GM23338 (cell line): ENCODE measurements around the gene RNF207. TPM values are rescaled to one million over a fixed set of nuclear protein-coding genes. Genes with fewer than 3 reads are reported as not detected.

Source experiments
- ATAC-seq: fragments of 200-7000 bp; cut with Tn5 transposase; 3 replicates; pipeline ENCODE4 v1.9.1; 2020
- DNase-seq: peaks from one replicate; pipeline ENCODE4 v3.0.0-alpha.2; 2015; ENCODE audit warnings: low spot score
- H2AFZ ChIP-seq: fragments of 200-600 bp; sonication (generic); 2 replicates; pipeline ENCODE4 v1.8.0; 2016; ENCODE audit warnings: antibody characterized with exemption, mild to moderate bottlenecking, moderate library complexity
- H3F3A ChIP-seq: fragments of 200-600 bp; sonication (generic); replicated peaks from 2 replicates; pipeline ENCODE4 v1.8.0; 2017; ENCODE audit warnings: antibody characterized with exemption, mixed run types, low read depth
- H3K27ac ChIP-seq: fragments of 200-600 bp; sonication (generic); 2 replicates; pipeline ENCODE4 v1.6.1; 2016; ENCODE audit warnings: low read depth
- H3K27me3 ChIP-seq: fragments of 200-600 bp; sonication (generic); 2 replicates; pipeline ENCODE4 v1.8.0; 2016; ENCODE audit warnings: mild to moderate bottlenecking, mixed run types, moderate library complexity; ENCODE audit not compliant: insufficient read depth
- H3K36me3 ChIP-seq: fragments of 200-600 bp; sonication (generic); 2 replicates; pipeline ENCODE4 v1.8.0; 2016; ENCODE audit warnings: mild to moderate bottlenecking; ENCODE audit not compliant: insufficient read depth
- H3K4me1 ChIP-seq: fragments of 200-600 bp; sonication (generic); 2 replicates; pipeline ENCODE4 v1.8.0; 2016; ENCODE audit warnings: mild to moderate bottlenecking, moderate library complexity; ENCODE audit not compliant: insufficient read depth
- H3K4me2 ChIP-seq: fragments of 200-600 bp; sonication (generic); 2 replicates; pipeline ENCODE4 v1.7.1; 2017; ENCODE audit warnings: mixed run types
- H3K4me3 ChIP-seq: fragments of 200-600 bp; sonication (generic); 2 replicates; pipeline ENCODE4 v1.6.1; 2016; ENCODE audit warnings: mixed run types
- H3K79me2 ChIP-seq: fragments of 200-600 bp; sonication (generic); replicated peaks from 2 replicates; pipeline ENCODE4 v1.8.0; 2017; ENCODE audit warnings: mild to moderate bottlenecking; ENCODE audit not compliant: insufficient read depth
- H3K9me2 ChIP-seq: fragments of 200-600 bp; sonication (generic); 2 replicates; pipeline ENCODE4 v1.8.0; 2017; ENCODE audit not compliant: insufficient read depth
- H4K20me1 ChIP-seq: fragments of 200-600 bp; sonication (generic); replicated peaks from 2 replicates; pipeline ENCODE4 v1.8.0; 2017; ENCODE audit warnings: mild to moderate bottlenecking; ENCODE audit not compliant: insufficient read depth
- H3K27ac Mint-ChIP-seq: 2 replicates; pipeline ENCODE4 v1.8.0; 2020; ENCODE audit warnings: inconsistent platforms, mild to moderate bottlenecking, moderate library complexity, mixed read lengths
- H3K27me3 Mint-ChIP-seq: 3 replicates; pipeline ENCODE4 v1.8.0; 2022; ENCODE audit warnings: low read depth, mild to moderate bottlenecking, moderate library complexity, mixed read lengths, inconsistent platforms; ENCODE audit not compliant: insufficient read depth, poor library complexity
- H3K36me3 Mint-ChIP-seq: 3 replicates; pipeline ENCODE4 v1.8.0; 2021; ENCODE audit warnings: low read depth, mild to moderate bottlenecking, inconsistent platforms, moderate library complexity, mixed read lengths
- H3K4me1 Mint-ChIP-seq: 3 replicates; pipeline ENCODE4 v1.8.0; 2020; ENCODE audit warnings: mild to moderate bottlenecking, inconsistent platforms, mixed read lengths
- H3K4me3 Mint-ChIP-seq: 3 replicates; pipeline ENCODE4 v1.8.0; 2021; ENCODE audit warnings: moderate library complexity, mild to moderate bottlenecking, inconsistent platforms, mixed read lengths
- H3K9me3 Mint-ChIP-seq: 3 replicates; pipeline ENCODE4 v1.8.0; 2020; ENCODE audit warnings: moderate library complexity, mild to moderate bottlenecking, inconsistent platforms, mixed read lengths
- CREB1 ChIP-seq: fragments of 250-450 bp; sonication (Bioruptor Pico); IDR thresholded peaks from 2 replicates; pipeline ENCODE4 v1.5.0; 2020; ENCODE audit warnings: low read depth, mild to moderate bottlenecking, moderate library complexity
- EZH2 ChIP-seq: fragments of 200-600 bp; sonication (generic); IDR thresholded peaks from one replicate; pipeline ENCODE4 v1.8.0; 2017; ENCODE audit warnings: antibody characterized with exemption, mild to moderate bottlenecking, low read depth; ENCODE audit not compliant: unreplicated experiment
- EZH2phosphoT487 ChIP-seq: fragments of 200-600 bp; sonication (generic); IDR thresholded peaks from one replicate; pipeline ENCODE4 v1.8.1; 2018; ENCODE audit warnings: antibody characterized with exemption; ENCODE audit not compliant: unreplicated experiment
- JUNB ChIP-seq: IDR thresholded peaks from one replicate; pipeline ENCODE4 v1.6.1; 2016; ENCODE audit warnings: antibody characterized with exemption; ENCODE audit not compliant: unreplicated experiment
- NANOG ChIP-seq: IDR thresholded peaks from 2 replicates; pipeline ENCODE4 v1.6.1; 2016; ENCODE audit warnings: antibody characterized with exemption, borderline replicate concordance
- POLR2AphosphoS5 ChIP-seq: IDR thresholded peaks from 2 replicates; pipeline ENCODE4 v1.6.1; 2016; ENCODE audit warnings: antibody characterized with exemption, low read depth
- REST ChIP-seq: IDR thresholded peaks from one replicate; pipeline ENCODE4 v1.6.1; 2018; ENCODE audit warnings: antibody characterized with exemption; ENCODE audit not compliant: unreplicated experiment
- STAT1 ChIP-seq: IDR thresholded peaks from one replicate; pipeline ENCODE4 v1.6.1; 2016; ENCODE audit warnings: antibody characterized with exemption; ENCODE audit not compliant: unreplicated experiment
- ZNF114 ChIP-seq: fragments of 250-450 bp; sonication (Bioruptor Pico); IDR thresholded peaks from 2 replicates; pipeline ENCODE4 v1.5.0; 2020; ENCODE audit warnings: mild to moderate bottlenecking, moderate library complexity
- ZNF331 ChIP-seq: fragments of 250-450 bp; sonication (Bioruptor Pico); IDR thresholded peaks from 2 replicates; pipeline ENCODE4 v1.5.0; 2020; ENCODE audit warnings: low read depth, mild to moderate bottlenecking, moderate library complexity
- polyA plus RNA-seq: library from polyadenylated mRNA; unstranded; fragments of >200 nt; fragmentation: Nextera tagmentation; extraction: Ambion mirVana; gene quantifications from 2 replicates; pipeline ENCODE4 v1.2.1, GENCODE V29; 2016
- total RNA-seq: library from RNA; depleted of rRNA; stranded (reverse); fragments of >200 nt; shearing (Covaris generic); gene quantifications from 2 replicates; pipeline ENCODE4 v1.2.3, GENCODE V29; 2014
- TF ChIP-seq, protein P1 (sequence below): IDR thresholded peaks from 2 replicates; pipeline ENCODE4 v1.6.1; 2016; ENCODE audit warnings: antibody characterized with exemption
- TF ChIP-seq, protein P2 (sequence below), 2 experiments: fragments of 200-600 bp in 1 of 2; sonication (generic) in 1 of 2; conservative IDR thresholded peaks; 2 replicates each; pipeline versions ENCODE4 v1.5.1 to v1.6.1; 2016 to 2017; ENCODE audit warnings: antibody characterized with exemption in 2 of 2, low read depth in 2 of 2, mild to moderate bottlenecking in 2 of 2, moderate library complexity in 1 of 2
- TF ChIP-seq, protein P3 (sequence below): fragments of 250-450 bp; sonication (Bioruptor Pico); IDR thresholded peaks from 2 replicates; pipeline ENCODE4 v1.5.0; 2020; ENCODE audit warnings: mild to moderate bottlenecking, moderate library complexity

RNF207 gene
- total and polyA plus RNA-seq, 2 experiments from 2014 or later = 1.7 to 2.9 TPM

- Histone ChIP-seq H3K4me3 (peak overlapping the region; percentile 50), H3K9me2 (0 out of 2 replicates have a peak, but pooled peaks cover 6% of the 10 kb centered on the region), H4K20me1 (peaks cover 7% of the 10 kb centered on the region; the same call in 1 of the 2 replicates), H3K4me2 (peak overlapping the region; percentile 80), H3K79me2 (no peaks in the 10 kb centered on the region), H3K4me1 (peaks cover 20% of the 10 kb centered on the region), H2AFZ (0 out of 2 replicates have a peak overlapping the region, but pooled peaks have one; percentile 28), H3F3A (peaks cover 27% of the 10 kb centered on the region), H3K27ac (no peak overlapping the region), H3K27me3 (peaks cover 62% of the 10 kb centered on the region), H3K36me3 (no peaks in the 10 kb centered on the region)
- peaks cover 29% of the 10 kb centered on the region for H3K4me1 Mint-ChIP-seq
- H3K9me3 Mint-ChIP-seq = no peaks in the 10 kb centered on the region; the same call in 2 of the 3 replicates
- peak overlapping the region; percentile 67 for H3K4me3 Mint-ChIP-seq
- TF ChIP-seq, protein P1, sequence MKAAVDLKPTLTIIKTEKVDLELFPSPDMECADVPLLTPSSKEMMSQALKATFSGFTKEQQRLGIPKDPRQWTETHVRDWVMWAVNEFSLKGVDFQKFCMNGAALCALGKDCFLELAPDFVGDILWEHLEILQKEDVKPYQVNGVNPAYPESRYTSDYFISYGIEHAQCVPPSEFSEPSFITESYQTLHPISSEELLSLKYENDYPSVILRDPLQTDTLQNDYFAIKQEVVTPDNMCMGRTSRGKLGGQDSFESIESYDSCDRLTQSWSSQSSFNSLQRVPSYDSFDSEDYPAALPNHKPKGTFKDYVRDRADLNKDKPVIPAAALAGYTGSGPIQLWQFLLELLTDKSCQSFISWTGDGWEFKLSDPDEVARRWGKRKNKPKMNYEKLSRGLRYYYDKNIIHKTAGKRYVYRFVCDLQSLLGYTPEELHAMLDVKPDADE = no peak
- TF ChIP-seq REST (no peak), EZH2 (peak; percentile 61), STAT1 (no peak), EZH2phosphoT487 (peak; percentile 55), CREB1 (CRISPR knock-in tag) (no peak), JUNB (no peak), ZNF331 (CRISPR knock-in tag) (no peak), POLR2AphosphoS5 (no peak), ZNF114 (CRISPR knock-in tag) (no peak), NANOG (no peak)
- TF ChIP-seq, protein P2, sequence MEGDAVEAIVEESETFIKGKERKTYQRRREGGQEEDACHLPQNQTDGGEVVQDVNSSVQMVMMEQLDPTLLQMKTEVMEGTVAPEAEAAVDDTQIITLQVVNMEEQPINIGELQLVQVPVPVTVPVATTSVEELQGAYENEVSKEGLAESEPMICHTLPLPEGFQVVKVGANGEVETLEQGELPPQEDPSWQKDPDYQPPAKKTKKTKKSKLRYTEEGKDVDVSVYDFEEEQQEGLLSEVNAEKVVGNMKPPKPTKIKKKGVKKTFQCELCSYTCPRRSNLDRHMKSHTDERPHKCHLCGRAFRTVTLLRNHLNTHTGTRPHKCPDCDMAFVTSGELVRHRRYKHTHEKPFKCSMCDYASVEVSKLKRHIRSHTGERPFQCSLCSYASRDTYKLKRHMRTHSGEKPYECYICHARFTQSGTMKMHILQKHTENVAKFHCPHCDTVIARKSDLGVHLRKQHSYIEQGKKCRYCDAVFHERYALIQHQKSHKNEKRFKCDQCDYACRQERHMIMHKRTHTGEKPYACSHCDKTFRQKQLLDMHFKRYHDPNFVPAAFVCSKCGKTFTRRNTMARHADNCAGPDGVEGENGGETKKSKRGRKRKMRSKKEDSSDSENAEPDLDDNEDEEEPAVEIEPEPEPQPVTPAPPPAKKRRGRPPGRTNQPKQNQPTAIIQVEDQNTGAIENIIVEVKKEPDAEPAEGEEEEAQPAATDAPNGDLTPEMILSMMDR (conservative IDR thresholded peaks at IDR 0.05; ENCODE audit: low read depth in 2 of 2) = peak in 1 of 2 experiments; percentile 29; a peak in 1 of 4 replicates
- TF ChIP-seq, protein P3, sequence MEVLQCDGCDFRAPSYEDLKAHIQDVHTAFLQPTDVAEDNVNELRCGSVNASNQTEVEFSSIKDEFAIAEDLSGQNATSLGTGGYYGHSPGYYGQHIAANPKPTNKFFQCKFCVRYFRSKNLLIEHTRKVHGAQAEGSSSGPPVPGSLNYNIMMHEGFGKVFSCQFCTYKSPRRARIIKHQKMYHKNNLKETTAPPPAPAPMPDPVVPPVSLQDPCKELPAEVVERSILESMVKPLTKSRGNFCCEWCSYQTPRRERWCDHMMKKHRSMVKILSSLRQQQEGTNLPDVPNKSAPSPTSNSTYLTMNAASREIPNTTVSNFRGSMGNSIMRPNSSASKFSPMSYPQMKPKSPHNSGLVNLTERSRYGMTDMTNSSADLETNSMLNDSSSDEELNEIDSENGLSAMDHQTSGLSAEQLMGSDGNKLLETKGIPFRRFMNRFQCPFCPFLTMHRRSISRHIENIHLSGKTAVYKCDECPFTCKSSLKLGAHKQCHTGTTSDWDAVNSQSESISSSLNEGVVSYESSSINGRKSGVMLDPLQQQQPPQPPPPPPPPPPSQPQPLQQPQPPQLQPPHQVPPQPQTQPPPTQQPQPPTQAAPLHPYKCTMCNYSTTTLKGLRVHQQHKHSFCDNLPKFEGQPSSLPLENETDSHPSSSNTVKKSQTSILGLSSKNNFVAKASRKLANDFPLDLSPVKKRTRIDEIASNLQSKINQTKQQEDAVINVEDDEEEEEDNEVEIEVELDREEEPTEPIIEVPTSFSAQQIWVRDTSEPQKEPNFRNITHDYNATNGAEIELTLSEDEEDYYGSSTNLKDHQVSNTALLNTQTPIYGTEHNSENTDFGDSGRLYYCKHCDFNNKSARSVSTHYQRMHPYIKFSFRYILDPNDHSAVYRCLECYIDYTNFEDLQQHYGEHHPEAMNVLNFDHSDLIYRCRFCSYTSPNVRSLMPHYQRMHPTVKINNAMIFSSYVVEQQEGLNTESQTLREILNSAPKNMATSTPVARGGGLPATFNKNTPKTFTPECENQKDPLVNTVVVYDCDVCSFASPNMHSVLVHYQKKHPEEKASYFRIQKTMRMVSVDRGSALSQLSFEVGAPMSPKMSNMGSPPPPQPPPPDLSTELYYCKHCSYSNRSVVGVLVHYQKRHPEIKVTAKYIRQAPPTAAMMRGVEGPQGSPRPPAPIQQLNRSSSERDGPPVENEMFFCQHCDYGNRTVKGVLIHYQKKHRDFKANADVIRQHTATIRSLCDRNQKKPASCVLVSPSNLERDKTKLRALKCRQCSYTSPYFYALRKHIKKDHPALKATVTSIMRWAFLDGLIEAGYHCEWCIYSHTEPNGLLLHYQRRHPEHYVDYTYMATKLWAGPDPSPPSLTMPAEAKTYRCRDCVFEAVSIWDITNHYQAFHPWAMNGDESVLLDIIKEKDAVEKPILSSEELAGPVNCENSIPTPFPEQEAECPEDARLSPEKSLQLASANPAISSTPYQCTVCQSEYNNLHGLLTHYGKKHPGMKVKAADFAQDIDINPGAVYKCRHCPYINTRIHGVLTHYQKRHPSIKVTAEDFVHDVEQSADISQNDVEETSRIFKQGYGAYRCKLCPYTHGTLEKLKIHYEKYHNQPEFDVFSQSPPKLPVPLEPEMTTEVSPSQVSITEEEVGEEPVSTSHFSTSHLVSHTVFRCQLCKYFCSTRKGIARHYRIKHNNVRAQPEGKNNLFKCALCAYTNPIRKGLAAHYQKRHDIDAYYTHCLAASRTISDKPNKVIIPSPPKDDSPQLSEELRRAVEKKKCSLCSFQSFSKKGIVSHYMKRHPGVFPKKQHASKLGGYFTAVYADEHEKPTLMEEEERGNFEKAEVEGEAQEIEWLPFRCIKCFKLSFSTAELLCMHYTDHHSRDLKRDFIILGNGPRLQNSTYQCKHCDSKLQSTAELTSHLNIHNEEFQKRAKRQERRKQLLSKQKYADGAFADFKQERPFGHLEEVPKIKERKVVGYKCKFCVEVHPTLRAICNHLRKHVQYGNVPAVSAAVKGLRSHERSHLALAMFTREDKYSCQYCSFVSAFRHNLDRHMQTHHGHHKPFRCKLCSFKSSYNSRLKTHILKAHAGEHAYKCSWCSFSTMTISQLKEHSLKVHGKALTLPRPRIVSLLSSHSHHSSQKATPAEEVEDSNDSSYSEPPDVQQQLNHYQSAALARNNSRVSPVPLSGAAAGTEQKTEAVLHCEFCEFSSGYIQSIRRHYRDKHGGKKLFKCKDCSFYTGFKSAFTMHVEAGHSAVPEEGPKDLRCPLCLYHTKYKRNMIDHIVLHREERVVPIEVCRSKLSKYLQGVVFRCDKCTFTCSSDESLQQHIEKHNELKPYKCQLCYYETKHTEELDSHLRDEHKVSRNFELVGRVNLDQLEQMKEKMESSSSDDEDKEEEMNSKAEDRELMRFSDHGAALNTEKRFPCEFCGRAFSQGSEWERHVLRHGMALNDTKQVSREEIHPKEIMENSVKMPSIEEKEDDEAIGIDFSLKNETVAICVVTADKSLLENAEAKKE (CRISPR knock-in tag) = no peak
- no peaks in the 10 kb centered on the region; the same call in 2 of the 3 replicates for H3K36me3 Mint-ChIP-seq
- ATAC-seq (peak; percentile 35), DNase-seq (peak; percentile 62)
- H3K27ac Mint-ChIP-seq = no peak overlapping the region
- peaks cover 60% of the 10 kb centered on the region for H3K27me3 Mint-ChIP-seq
Measured at GRCh38 chr1:6178751-6179563, 27.0 kb upstream of the RNF207 start.
